A549 (cell line): Measurements from ENCODE around the gene GRIN2C.

Source experiments
- CTCF ChIP-seq: fragments of >200 bp; sonication (Bioruptor Twin); formaldehyde crosslinking; IDR thresholded peaks from 3 replicates; pipeline ENCODE4 v1.5.1; 2016
- EP300 ChIP-seq, 2 experiments: fragments of >200 bp; sonication (Bioruptor Twin); formaldehyde crosslinking; IDR thresholded peaks; 2 replicates in 1 of 2; 3 replicates in 1 of 2; pipeline ENCODE4 v1.6.1; 2016 to 2017
- JUN ChIP-seq, 2 experiments: fragments of >200 bp; sonication (Bioruptor Twin); formaldehyde crosslinking; IDR thresholded peaks; 2 replicates in 1 of 2; 3 replicates in 1 of 2; pipeline ENCODE4 v1.6.1; 2016 to 2017
- JUNB ChIP-seq: fragments of >200 bp; sonication (Bioruptor Twin); formaldehyde crosslinking; IDR thresholded peaks from 2 replicates; pipeline ENCODE4 v1.6.1; 2016
- MAX ChIP-seq: IDR thresholded peaks from 2 replicates; pipeline ENCODE4 v1.6.1; 2012
- POLR2A ChIP-seq: IDR thresholded peaks from 2 replicates; pipeline ENCODE4 v1.6.1; 2012; ENCODE audit warnings: mild to moderate bottlenecking, low read length
- RAD21 ChIP-seq, 2 experiments: fragments of >200 bp in 1 of 2; sonication (Bioruptor Twin) in 1 of 2; formaldehyde crosslinking in 1 of 2; IDR thresholded peaks in 1 of 2; conservative IDR thresholded peaks in 1 of 2; 2 replicates in 1 of 2; 3 replicates in 1 of 2; pipeline ENCODE4 v1.6.1; 2012 to 2018; ENCODE audit warnings: inconsistent platforms in 1 of 2
- RCOR1 ChIP-seq: fragments of 150-350 bp; IDR thresholded peaks from 2 replicates; pipeline ENCODE4 v1.6.1; 2014; ENCODE audit warnings: antibody characterized with exemption, low read length, low read depth
- REST ChIP-seq: fragments of 200-600 bp; sonication (generic); IDR thresholded peaks from 2 replicates; pipeline ENCODE4 v1.6.1; 2016; ENCODE audit warnings: antibody characterized with exemption, mild to moderate bottlenecking, moderate library complexity
- RFX5 ChIP-seq: fragments of 450-650 bp; IDR thresholded peaks from 2 replicates; pipeline ENCODE4 v1.7.1; 2014; ENCODE audit warnings: antibody characterized with exemption, mild to moderate bottlenecking, moderate library complexity
- SREBF2 ChIP-seq: fragments of 450-650 bp; IDR thresholded peaks from 2 replicates; pipeline ENCODE4 v1.6.1; 2014; ENCODE audit warnings: mild to moderate bottlenecking, moderate library complexity
- TF ChIP-seq, protein P1 (sequence below): fragments of 450-650 bp; IDR thresholded peaks from 2 replicates; pipeline ENCODE4 v1.6.1; 2014; ENCODE audit warnings: antibody characterized with exemption

DNA sequence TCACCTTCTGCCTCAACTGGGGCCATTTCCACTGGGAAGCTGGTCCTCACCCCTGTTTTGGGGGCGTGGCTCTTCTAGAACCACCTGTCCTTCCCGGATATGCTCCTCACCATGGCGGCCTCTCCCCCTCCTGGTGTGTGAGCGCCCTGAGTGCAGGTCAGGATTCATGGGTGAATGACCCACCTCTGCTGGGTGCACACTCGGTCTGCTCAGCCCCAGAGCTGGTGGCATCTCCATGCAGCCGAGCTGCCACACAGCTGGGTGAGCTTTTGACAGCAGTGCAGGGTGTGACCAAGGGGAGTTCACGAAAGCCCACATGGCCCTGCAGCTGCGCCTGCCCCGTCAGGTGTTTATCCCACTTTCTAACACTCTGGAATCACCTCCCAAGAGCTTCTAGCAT, 27.3 kb downstream of the GRIN2C start:
- TF ChIP-seq JUN (IDR thresholded peaks at IDR 0.05) = no peak
- no peak for TF ChIP-seq RFX5
- no peak for TF ChIP-seq POLR2A
- no peak for TF ChIP-seq CTCF
- TF ChIP-seq SREBF2 = no peak
- no peak for TF ChIP-seq EP300 (IDR thresholded peaks at IDR 0.05)
- no peak for TF ChIP-seq RCOR1
- no peak for TF ChIP-seq MAX
- no peak for TF ChIP-seq REST
- no peak for TF ChIP-seq JUNB
- no peak for TF ChIP-seq RAD21 (conservative IDR thresholded peaks at IDR 0.05 in 1 of 2, IDR thresholded peaks at IDR 0.05 in 1 of 2)
- TF ChIP-seq, protein P1, sequence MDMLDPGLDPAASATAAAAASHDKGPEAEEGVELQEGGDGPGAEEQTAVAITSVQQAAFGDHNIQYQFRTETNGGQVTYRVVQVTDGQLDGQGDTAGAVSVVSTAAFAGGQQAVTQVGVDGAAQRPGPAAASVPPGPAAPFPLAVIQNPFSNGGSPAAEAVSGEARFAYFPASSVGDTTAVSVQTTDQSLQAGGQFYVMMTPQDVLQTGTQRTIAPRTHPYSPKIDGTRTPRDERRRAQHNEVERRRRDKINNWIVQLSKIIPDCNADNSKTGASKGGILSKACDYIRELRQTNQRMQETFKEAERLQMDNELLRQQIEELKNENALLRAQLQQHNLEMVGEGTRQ = no peak
